GM21367 (cell line): ENCODE data around the gene MGLL.
"Not testable (repeated sequence)": the region's sequence is repeated elsewhere in the genome, so short reads cannot be mapped to it uniquely, and the experiment has no call there.

Experiments used
- ATAC-seq: cut with Tn5 transposase; IDR thresholded peaks from one replicate; pipeline ENCODE4 v1.9.1; 2021; ENCODE audit not compliant: unreplicated experiment

Gene MGLL

DNA sequence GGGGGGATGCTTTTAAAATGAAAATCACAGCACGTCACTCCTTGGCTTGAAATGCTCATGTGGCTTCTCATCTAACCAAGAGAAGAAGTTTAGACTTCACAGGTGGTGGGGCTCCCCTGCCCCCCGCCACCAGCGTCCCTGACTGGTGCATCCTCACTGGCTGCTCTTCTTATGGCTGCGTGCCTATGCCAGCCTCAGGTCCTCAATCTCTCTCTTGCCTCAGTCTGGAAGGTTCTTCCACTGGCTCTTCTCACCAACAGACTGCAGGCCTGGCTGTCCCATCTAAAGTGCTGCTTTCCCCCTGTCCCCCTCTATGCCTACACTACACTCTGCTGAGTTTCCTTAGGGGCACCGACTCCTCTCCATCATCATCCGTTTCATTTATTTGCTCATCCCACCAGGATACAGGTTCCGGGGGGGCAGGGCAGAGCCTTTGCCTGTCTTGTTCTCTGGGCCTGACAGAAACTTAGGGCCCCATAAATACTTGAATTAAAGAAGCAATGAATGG lies 128.9 kb downstream of the MGLL start:
- ATAC-seq = no peak

- no peak for ATAC-seq
Measured at GRCh38 chr3:127692501-127693335, 129.6 kb downstream of the MGLL start.

- ATAC-seq = no peak
Measured at GRCh38 chr3:127691974-127692373, 130.3 kb downstream of the MGLL start.

GRCh38 chr3:127691489-127691888 lies 130.8 kb downstream of the MGLL start:
- no peak for ATAC-seq

- ATAC-seq = no peak
Measured at GRCh38 chr3:127690823-127691452, 131.4 kb downstream of the MGLL start.

GRCh38 chr3:127690106-127690505 lies 132.2 kb downstream of the MGLL start:
- ATAC-seq = no peak

DNA sequence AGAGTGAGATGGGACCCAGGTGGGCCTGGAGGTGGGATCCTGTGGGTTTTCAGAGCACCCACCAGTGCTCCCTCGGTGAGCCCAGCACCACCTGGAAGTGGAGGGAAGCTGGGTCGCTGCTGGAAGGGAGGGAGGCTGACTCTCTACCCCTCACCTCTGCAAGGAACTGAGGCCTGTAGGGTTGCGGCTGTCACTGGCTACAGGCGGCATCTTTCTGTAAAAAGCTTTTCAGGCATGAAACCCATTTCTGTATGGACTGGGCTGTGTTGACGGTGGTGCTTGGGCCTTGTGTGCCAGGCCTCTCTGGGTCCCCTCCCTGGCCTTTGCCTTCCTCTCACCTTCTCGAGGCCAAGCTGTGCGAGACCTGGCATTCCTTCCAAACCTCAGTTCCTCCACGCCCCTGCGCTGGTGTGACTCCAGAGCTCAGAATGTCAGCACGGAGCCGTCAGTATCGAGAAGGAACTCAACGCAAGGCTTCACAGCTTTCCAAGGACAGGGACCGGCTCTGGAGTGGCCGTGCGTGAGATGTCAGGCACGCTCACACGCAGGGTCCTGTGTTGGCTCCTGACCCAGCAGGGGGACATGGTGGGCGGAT lies 133.0 kb downstream of the MGLL start:
- ATAC-seq = no peak

GRCh38 chr3:127688416-127689265 lies 133.7 kb downstream of the MGLL start:
- ATAC-seq = no peak

GRCh38 chr3:127688022-127688415 lies 134.3 kb downstream of the MGLL start:
- ATAC-seq = no peak

DNA sequence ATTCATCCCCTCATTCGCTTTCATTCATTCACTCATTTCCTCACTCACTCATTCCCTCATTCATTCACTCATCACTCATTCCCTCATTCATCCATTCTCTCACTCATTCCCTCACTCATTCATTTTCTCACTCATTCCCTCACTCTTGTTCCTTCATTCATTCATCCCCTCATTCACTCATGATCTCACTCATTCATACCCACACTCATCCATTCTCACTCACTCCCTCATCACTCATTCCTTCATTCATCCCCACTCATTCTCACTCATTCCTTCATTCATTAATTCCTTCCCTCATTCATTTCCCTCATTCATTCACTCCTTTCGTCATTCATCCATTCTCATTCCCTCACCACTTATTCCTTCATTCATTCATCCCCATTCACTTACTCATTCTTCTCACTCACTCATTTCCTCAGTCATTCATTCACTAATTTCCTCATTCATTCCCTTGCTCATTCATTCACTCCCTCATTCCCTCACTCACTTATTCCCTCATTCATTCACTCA lies 135.0 kb downstream of the MGLL start:
- no peak for ATAC-seq

GRCh38 chr3:127686512-127686894 lies 135.8 kb downstream of the MGLL start:
- no peak for ATAC-seq

- no peak for ATAC-seq
Measured at GRCh38 chr3:127685708-127686511, 136.4 kb downstream of the MGLL start.

DNA sequence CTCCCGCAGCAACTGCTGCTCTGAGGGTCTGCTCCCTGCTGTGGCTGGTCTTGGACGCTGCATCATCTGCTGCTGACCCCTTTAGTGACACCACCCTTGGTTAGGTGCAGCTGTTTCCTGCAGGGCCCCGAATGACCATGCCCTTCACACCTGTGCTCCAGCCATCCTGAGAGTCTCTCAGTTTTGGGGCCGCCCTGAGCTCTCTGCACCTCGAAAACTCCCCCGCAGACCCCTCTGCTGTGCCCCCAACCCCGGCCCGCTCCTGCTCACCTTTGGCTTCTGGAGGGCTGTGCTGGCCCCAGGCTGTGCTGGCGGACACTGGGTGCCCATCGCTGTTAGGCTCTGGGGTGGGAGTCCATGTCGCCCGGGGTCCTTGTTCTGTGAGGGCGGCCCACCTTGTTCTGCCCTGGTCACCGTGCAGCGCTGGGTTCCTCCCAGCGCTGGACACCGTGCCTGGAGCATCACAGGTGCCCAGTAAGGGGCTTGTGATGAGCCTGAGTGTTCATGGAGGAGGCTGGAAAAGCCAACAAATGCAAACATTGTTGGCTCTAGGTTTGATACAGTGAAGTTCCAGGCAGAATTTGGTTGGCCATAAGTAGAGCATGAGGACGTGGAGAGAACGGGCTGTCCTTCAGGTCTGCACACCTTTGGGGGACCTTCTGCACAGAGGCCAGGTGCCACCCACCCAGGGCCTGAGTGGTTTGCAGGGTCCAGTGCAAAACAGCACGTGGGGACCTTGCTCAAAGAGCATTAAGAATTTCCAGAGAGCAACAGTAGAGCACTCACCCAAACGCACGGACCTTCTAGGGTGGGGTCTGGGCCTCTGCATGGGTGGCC lies 137.2 kb downstream of the MGLL start:
- no peak for ATAC-seq

- ATAC-seq = no peak
Measured at GRCh38 chr3:127682561-127682960, 139.8 kb downstream of the MGLL start.

DNA sequence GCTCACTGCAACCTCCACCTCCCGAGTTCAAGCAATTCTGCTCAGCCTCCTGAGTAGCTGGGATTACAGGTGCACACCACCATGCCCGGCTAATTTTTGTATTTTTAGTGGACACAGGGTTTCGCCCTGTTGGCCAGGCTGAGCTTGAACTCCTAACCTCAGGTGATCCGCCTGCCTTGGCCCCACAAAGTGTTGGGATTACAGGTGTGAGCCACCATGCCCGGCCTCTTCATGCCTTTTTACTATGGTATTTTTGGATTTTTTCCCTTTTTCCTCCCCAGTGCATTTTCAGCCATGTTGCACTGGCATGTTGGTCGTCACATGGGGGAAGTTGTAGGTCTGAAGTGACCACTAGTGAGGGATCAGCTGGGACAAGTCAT lies 140.2 kb downstream of the MGLL start:
- not testable (repeated sequence) for ATAC-seq

GRCh38 chr3:127680798-127681221 lies 141.5 kb downstream of the MGLL start:
- ATAC-seq = no peak

DNA sequence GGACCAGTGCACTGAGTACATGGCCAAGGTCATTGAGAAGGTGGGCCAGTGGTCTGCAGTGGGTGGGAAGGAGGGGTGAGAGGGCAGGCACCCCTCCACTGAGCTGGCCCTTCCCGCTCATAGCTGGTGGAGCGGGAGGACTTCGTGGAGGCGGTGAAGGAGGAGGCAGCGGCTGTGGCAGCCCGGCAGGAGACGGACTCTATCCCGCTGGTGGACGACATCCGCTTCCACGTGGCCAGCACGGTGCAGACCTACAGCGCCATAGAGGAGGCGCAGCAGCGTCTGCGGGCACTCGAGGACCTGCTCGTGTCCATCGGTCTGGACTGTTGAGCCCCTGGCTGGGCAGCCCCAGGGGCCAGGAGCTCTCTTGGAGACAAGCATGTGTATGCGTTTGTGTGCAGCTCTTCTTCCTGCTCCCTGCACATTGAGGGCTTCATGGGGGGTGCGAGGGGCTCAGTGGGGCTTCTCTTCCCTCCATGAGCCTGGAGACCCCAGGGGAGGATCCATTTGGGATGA lies 142.1 kb downstream of the MGLL start:
- ATAC-seq = no peak

- ATAC-seq = no peak
Measured at GRCh38 chr3:127679534-127680145, 142.7 kb downstream of the MGLL start.
